ENCODE data around the gene CDC42.

Gene CDC42

DNA sequence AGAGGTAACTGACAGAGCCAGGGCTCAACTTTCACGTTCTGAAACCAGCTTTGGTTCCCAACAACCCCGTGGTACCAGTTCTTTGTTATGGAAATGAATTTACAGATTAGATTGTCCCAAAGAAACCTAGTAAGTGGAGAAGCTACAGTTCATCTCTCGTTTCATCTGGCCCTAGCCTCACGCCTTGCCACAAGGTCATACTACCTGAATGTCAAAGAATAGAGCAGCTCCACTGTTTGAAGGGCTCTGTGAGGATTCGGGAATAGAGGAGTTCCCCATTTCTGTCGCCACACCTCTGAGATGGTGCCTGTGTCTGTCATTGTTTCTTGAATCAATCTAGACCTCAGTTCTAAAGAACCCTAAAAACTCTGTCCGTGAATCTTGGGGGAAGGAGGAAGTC is 15.0 kb upstream of the CDC42 start:
- DNase-seq (ENCODE audit: low spot score) = no peak

DNA sequence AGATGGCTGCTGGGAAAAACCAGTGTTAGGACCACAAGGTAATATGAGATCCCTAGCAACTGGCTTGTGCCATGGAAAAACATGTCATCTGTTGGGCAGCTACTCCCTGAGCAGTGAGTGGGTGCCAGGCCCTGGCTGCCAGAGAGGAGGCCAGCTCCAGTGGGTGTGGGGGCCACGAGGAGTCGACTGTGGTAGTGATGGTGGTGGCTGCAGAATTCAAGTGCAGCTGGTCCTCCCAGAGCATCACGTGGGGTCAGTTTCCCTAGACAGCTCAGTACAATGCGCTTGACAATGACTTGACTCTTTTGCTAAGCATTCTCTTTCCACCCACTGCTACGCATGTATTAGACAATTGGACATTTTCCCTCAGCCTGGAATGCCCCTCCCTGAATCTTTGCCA is 14.5 kb upstream of the CDC42 start:
- DNase-seq (ENCODE audit: low spot score) = no peak

DNA sequence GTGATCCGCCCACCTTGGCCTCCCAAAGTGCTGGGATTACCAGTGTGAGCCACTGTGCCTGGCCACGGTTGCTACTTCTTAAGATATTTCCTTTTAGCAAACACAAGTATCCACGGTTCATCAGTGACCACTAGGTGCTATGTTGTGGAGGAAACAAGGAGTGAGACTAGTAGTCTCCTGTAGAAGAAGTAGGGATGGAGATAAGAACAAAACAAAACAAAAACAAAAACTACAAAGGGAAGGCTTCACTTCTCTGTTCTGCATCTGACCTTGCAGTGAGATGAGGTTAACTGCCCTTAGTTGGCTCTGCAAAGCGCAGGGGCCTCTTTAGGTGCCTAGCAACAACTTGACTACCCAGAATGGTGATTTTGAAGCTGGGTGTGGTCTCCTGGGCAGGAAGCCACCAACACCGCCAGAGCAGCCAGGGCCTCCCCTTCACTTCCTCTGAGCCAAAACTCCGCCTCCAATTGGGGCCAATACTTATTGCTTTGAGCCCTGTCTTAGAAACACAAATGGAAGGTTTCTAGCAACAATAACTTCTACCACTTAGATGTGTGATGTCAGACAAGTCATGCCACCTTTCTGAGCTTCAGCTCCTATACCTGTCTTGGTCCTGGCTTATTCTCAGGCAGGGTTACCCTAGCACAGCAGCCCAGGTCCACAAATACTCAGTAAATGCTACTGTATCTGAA is 12.8 kb upstream of the CDC42 start:
- DNase-seq (ENCODE audit: low spot score) = peak; percentile 30

DNA sequence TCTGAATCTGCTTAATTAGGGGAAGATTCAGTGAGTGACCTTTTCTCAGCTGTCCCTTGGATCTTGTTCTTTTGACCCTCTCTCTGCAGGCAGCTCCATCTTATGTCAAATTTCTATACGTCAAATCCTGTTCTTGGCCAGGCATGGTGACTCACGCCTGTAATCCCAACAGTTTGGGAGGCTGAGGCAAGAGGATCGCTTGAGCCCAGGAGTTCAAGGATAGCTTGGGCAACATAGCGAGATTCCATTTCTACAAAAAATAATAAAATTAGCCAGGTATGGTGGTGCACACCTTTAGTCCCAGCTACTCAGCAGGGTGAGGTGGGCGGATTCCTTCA is 12.3 kb upstream of the CDC42 start:
- DNase-seq (ENCODE audit: low spot score) = no peak

DNA sequence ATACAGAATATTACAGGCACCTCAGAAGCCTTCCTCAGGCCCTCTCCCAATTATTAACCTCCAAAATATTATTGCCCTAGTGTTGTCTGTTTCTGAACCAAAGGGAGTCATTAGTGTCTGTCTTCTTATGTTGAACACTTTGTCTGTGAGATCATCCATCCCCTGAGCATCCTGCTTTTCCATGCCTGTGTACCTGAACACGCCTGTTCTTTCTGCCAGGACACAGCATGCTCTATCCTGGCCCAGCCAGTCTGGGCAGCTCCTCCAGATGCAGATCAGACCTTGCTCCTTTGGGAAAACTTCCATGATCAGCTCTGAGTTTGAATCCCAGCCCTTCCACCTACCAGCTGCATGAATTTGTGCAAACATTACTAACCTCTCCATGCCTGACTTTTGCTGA is 11.0 kb upstream of the CDC42 start:
- DNase-seq (ENCODE audit: low spot score) = no peak

DNA sequence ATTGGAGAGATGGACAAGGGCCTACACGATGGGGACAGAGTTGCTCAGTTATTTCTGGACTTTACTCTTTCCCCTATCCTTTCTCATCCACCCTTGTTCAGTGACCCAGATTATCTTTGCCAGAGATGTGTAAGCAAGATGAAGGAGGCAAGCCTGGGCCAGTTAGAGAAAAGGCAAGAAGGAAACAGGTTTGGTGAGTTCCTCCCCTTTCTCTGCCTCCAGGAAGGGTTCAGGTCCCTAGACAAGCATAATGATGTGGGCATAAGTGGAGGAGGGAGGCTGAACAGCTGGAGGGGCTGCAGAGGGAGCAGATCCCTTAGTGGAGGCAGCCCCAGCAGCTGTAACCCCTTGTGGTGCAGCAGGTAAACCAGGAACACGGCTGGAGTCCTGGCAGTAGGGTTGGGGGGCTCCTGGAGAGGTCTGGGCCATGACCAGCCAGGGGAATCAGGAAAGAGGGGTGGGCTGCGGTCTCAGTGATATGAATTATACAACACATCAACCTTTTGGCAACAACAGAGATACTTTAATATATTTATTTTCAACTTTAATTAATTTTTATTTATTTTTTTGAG is 9.2 kb upstream of the CDC42 start:
- DNase-seq (ENCODE audit: low spot score) = no peak

DNA sequence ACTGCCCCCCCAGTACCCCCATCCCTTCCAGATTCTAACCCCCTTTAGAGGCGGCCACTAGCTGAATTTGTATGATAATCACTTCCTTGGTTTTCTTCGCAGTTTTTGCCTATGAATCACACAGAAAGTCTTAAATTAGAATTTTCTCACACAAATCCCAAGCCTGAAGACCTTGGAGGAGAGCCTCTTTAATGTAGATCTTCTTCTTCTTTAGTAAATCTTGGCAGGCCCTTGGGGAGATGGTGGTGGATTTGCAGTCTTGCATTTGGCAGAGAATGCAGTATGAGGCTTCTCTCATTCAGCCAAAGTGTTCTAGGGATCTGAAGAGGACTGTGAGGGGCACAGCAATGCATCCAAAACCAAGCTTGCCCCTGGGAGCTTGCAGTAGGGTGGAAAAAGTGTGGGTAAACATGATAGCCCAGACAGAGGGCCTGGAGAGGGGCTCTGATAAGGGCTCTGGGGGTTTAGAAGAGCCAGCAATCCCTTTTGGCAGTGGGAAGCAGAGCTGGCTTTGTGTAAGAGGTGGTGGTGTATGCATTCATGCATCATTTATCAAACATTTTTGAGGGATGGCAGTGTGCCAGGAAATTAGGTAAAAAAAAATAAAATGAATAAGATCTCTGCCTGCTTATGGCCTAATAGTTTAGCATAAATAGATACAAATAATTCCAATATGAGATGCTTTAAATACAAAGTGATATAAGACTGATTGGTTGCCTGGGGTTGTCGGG is 7.7 kb upstream of the CDC42 start:
- peak; percentile 32 for DNase-seq (ENCODE audit: low spot score)

DNA sequence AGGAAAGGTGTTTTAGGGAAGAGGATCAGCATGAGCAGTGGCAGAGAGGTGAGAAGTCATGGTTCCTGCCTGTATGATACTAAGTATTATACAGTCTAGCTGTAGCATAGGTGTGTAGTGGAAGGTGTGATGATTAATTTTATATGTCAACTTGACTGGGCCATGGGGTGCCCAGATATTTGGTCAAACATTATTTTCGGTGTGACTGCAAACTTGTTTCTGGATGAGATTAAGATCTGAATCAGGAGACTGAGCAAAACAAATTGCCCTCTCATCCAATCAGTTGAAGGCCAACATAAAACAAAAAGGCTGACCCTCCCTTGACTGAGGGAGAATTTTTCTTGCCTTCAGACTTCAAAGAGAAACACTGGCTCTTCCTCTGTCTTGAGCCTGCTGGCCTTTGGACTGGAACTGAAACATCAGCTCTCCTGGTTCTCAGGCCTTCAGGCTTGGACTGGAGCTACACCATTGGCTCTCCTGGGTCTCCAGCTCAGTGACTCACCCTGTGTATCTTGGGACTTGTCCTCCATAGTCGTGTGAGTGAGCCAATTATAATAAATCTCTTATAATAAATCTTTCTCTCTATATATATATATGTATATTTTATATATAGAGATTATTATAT is 6.8 kb upstream of the CDC42 start:
- no peak for DNase-seq (ENCODE audit: low spot score)

DNA sequence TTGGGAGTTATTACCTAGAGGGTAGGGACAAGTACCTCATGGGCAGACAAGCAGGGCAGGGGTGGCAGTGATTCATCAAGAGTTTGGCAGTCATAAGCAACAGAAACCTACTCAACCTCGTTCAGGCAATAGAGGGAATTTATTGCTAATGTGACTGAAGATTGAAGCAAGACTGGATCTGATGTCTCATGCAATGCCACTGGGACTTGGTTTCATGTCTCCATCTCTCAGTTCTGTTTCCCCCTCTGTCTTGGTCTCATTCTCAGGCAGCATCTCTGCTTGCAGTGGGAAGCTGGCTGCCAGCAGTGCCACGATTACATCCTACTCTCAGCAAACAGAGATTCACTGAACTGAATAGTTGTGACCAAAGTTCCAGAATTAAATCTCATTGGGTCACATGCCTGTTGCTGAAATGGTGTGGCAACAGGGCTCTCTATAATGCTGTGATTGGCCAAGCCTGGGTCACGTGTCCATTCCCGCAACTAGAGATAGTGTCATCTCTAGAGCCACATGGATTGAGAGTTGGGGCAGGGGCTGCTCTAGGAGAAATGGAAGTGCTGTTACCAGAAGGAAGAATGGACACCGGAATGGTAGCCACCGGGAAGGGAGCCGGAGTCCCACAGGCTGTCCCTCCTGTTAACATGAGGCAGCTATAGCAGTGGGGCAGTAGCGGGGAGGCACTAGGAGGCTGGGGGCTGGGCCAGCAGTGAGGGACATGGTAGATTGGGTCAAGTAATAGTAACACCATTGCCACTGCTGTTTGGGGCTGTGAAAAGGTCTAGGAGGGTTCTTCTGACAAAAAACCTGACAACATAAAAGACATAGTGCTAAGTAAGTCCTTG is 3.9 kb upstream of the CDC42 start:
- DNase-seq (ENCODE audit: low spot score) = peak; percentile 52

DNA sequence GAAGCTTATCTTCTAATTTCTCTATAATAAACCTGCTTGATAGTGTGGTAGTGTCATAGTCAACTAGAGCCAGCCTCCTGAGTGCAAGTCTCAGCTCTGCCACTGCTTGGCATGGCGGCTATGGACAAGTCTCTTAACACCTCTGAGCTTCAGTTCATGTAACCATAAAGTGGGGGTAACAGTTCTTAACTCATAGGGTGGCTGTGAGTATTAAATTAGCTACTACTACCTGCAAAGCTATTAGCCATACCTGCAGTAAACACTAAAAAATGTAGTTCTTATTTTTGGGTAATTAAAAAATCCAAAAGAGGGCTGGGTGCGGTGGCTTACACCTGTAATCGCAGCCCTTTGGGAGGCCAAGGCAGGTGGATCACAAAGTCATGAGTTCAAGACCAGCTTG is 2.2 kb upstream of the CDC42 start:
- no peak for DNase-seq (ENCODE audit: low spot score)

DNA sequence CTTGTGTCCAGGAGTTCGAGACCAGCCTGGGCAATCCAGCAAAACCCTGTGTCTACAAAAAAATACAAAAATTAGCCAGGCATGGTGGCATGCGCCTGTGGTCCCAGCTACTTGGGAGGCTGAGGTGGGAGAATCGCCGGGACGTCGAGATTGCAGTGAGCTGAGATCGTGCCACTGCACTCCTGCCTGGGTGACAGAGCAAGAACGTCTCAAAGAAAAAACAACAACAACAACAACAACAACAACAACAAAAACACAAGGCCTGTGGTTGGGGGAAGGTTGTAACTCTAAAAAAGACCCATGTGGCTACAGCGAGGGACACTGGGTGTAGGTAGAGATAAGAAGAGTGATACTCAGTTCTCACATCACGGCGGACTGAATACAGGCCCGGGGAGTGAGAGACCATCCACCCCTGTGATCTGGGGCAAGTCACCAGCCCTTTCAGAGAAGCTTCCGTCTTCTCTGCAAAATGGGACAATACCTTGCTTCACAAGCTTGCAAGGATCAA is 848 bp upstream of the CDC42 start:
- DNase-seq (ENCODE audit: low spot score) = no peak

DNA sequence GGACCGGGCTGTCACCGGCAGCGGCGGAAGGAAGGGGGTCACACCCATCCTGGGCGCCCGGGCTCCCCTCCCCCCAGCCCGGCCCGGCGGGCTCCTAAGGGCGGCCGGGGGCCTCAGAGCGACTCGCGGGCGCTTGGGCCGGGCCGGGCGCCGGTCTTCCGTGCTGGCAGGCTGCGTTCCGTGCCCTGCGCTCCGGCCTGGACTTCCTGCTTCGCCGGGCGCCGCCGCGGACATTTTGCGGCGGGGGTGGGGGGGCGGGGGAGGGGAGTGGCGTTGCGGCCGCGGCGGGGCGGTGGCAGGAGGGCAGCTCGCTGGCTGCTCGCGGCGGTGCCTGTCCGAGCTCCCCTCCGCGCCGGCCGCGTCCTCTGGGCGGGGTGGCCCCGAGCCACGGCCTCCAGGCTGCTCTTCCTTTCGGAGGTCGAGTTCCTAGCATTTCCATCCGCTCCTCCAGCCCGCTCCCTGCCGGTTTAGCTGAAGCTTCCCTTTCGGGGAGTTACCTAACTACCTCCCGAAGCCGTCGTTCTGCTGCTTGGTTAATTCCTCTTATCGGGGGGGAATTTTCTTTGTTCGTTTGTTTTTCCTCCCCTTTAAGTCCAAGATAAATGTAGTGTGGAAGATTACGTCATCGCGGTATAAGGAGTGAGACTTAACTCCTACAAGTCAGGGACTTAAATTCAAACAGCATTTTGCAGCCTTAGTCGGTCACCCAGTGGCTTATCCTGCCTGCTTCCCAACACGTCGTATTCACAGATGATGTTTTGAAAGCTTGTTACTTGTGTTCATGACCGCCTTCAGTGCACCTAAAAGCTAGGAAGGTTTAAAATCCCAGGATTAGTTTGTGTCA is 730 bp downstream of the CDC42 start:
- DNase-seq (ENCODE audit: low spot score) = peak; percentile 79

DNA sequence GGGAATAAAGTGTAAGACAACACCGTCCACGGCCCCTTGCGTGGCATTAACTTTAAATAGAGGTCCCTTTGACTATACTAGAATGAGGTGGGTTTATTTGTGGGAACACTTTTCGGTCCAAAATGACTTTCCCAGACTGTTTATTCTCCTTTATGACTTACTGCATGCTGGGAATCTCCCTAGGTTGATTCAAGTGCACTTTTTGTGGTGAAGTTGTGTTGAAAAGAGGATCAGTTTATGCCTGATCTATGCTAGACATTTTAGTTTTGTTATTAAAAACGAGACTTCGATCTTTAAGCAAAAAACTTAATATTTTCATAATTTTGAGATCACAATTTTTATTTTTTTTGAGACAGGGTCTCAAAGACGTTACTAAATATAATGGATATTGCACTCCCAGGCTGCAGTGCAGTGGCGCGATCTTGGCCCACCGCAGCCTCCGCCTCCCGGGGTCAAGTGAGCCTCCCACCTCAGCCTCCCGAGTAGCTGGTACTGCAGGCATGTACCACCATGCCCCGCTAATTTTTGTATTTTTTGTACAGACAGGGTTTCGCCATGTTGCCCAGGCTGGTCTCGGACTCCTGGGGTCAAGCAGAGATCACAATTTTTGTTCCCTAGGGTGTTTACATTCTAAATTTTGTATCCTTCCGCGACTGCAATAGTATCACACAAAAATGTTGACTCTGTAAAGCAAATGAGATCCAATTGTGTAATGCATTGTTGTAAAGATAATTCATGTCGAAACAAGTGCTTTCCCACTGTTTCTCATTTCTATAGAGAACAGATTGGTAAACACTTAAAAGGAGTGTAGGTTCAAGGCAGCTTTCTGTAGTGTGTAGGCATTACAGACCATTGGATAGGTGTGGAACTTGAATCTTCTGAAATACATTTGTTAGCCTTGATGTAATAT is 1.6 kb downstream of the CDC42 start:
- no peak for DNase-seq (ENCODE audit: low spot score)

DNA sequence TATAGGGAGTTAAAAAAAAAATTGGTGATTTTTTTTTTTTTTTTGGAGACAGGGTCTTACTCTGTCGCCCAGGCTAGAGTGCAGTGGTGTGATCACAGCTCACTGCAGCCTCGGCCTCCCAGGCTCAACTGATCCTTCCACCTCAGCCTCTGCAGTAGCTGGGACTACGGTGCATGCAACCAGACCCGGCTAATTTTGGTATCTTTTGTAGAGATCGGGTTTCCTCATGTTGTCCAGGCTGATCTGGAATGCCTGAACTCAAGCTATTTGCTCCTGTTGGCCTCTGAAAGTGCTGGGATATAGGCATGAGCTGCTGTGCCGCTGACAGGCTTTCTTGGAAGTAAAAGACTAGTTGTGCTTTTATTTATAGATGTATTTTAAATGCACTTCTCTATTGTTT is 3.0 kb downstream of the CDC42 start:
- no peak for DNase-seq (ENCODE audit: low spot score)

DNA sequence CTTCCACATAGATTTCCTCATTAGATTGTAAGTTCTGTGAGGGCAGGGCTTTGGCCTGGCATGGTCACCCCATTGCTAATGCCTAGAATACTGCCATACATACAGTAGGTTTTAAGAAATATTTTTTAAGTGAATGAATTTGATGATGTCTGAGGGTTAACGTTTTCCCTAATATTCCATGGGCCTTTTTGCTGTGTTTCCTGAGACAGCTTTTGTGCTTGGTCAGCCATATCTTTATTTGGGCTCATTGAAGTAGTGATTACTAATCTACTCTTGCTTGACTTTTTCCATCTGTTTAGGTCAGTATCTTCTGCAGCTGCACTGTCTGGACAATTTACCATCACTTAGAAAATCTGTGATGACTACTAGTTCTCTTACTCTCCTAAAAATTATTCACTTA is 3.5 kb downstream of the CDC42 start:
- no peak for DNase-seq (ENCODE audit: low spot score)

DNA sequence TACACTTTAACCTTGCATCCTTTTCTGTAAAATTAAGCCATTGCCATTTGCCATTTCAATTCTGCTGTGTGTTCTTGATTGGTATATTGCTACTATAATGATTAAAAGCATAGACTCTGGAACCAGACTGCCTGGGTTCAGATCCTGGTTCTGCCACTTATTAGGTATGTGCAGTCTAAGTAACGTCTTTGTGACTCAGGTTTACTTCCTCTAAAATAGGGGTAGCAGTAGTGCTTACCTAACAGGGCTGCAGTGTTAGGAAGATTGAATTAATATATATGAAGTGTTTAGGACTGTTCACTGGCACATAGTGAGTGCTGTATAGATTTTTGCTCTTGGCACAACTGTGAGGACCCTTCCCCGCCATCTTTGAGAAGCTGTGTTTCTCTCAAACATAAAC is 4.4 kb downstream of the CDC42 start:
- no peak for DNase-seq (ENCODE audit: low spot score)

DNA sequence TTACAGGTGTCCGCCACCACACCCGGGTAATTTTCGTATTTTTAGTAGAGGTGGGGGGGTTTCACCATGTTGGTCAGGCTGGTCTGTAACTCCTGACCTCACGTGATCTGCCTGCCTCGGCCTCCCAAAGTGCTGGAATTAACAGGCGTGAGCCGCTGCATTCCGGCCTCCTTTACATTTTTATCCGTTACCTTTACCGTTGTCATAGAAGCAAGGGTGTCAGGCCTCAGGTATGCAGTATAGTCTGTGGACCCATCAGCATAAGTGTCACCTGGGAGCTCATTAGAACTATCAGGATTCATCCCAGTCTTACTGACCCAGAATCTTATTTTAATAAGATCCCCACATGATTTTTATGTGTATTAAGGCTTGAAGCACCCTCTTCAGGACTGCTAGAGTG is 5.4 kb downstream of the CDC42 start:
- DNase-seq (ENCODE audit: low spot score) = no peak

DNA sequence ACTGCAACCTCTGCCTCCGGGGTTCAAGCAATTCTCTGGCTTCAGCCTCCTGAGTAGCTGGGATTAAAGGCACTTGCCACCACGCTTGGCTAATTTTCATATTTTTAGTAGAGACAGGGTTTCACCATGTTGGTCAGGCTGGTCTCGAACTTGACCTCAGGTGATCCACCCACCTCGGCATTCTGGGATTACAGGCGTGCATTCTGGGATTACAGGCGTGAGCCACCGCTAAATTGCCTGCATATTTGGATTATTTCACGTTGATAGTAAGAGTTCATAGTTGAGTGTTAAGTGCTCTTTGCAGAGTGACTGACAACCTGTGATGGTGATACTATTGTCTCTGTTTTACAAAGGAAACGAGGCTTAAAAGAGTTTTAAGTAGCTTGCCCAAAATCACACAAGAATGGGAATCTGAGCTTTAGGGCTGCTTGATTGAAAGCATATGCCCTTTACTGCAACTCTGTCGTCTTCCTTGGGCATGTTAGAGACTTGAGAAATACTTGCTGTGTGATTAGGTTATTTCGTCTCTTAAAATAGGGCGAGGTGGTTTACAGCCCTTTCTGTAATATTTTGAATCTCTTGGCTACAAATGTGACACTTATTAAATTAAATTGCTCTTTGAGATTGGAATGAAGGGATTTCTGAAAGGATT is 12.4 kb downstream of the CDC42 start:
- DNase-seq (ENCODE audit: low spot score) = no peak

DNA sequence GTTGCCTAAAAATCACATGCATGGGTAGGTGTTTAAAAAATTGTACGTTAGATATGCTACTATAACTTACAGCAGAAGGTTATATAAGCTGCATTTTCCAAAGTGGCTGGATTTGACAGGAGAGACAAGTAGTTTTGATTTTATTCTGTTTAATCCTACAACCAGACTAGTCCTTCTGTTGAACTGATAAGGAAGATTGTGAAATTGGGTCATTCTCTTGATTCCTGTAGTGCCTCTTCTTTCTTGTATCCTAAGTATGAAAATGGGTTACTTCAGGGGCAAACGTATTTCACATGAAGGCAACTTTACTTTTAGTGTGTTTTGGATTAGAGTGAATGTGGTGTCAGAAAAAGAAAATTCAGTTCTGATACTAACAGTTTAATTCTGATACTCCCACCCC is 19.0 kb downstream of the CDC42 start:
- DNase-seq (ENCODE audit: low spot score) = no peak

DNA sequence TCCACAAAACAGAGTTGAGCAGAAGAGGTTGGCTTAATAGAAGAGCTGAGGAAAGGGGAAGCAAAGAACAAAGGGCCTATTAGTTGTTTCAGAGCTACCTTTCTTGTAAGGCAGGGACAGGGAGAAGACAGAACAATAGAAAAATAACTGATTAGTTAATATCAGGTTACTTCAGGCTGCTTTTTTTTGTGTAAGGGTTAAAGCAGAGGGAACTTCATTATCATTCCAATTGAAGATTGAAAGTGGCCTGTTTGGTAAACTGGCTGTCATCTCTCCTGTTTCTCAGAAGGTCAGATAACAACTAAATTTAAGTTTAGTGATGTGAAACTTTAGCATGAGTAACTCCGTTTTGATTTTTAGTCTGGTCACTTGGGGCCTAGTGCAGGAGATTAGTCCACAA is 22.3 kb downstream of the CDC42 start:
- no peak for DNase-seq (ENCODE audit: low spot score)
